Smooth muscle cell (in vitro differentiated cells): Measurements from ENCODE around the gene UNC13C. TPM values are rescaled to one million over a fixed set of nuclear protein-coding genes. Genes with fewer than 3 reads are reported as not detected.

Source experiments
- DNase-seq: peaks from one replicate; lab custom pipeline; 2025; ENCODE audit not compliant: unreplicated experiment; lab: John Stamatoyannopoulos, UW
- H2AFZ ChIP-seq: fragments of 200-600 bp; sonication (generic); 2 replicates; pipeline ENCODE4 v1.6.0; 2016; ENCODE audit warnings: antibody characterized with exemption, low read depth, mild to moderate bottlenecking
- H3F3A ChIP-seq: fragments of 200-600 bp; sonication (generic); 2 replicates; pipeline ENCODE4 v1.6.0; 2017; ENCODE audit warnings: antibody characterized with exemption, low read depth
- H3K27ac ChIP-seq: fragments of 200-600 bp; sonication (generic); 2 replicates; pipeline ENCODE4 v1.5.1; 2016; ENCODE audit warnings: low read depth, mild to moderate bottlenecking
- H3K27me3 ChIP-seq: fragments of 200-600 bp; sonication (generic); 2 replicates; pipeline ENCODE4 v1.6.1; 2016; ENCODE audit warnings: low read depth, mild to moderate bottlenecking
- H3K36me3 ChIP-seq: fragments of 200-600 bp; sonication (generic); 2 replicates; pipeline ENCODE4 v1.5.1; 2016; ENCODE audit warnings: low read depth
- H3K4me1 ChIP-seq: fragments of 200-600 bp; sonication (generic); 2 replicates; pipeline ENCODE4 v1.5.1; 2016; ENCODE audit warnings: low read depth
- H3K4me2 ChIP-seq: fragments of 200-600 bp; sonication (generic); 2 replicates; pipeline ENCODE4 v1.6.0; 2016; ENCODE audit warnings: mild to moderate bottlenecking
- H3K4me3 ChIP-seq: fragments of 200-600 bp; sonication (generic); 2 replicates; pipeline ENCODE4 v1.5.1; 2016; ENCODE audit warnings: mild to moderate bottlenecking
- H3K79me2 ChIP-seq: fragments of 200-600 bp; sonication (generic); 2 replicates; pipeline ENCODE4 v1.6.0; 2016; ENCODE audit warnings: low read depth, mild to moderate bottlenecking
- H3K9ac ChIP-seq: fragments of 200-600 bp; sonication (generic); 2 replicates; pipeline ENCODE4 v1.6.0; 2016; ENCODE audit warnings: low read depth
- H3K9me3 ChIP-seq: fragments of 200-600 bp; sonication (generic); replicated peaks from 2 replicates; pipeline ENCODE4 v1.5.1; 2016; ENCODE audit warnings: low read depth
- H4K20me1 ChIP-seq: fragments of 200-600 bp; sonication (generic); 2 replicates; pipeline ENCODE4 v1.6.0; 2016; ENCODE audit warnings: low read depth
- CTCF ChIP-seq: fragments of 200-600 bp; sonication (generic); IDR thresholded peaks from 2 replicates; pipeline ENCODE4 v1.5.1; 2017; ENCODE audit warnings: borderline replicate concordance, mild to moderate bottlenecking, antibody characterized with exemption; ENCODE audit not compliant: insufficient read depth, poor library complexity, severe bottlenecking
- WGBS: methylation state at CpG from one replicate; pipeline ENCODE4 v1.1.7; 2016; ENCODE audit warnings: low lambda C conversion rate; 5-methylcytosine and 5-hydroxymethylcytosine counted together
- polyA plus RNA-seq: library from polyadenylated mRNA; unstranded; fragments of >200 nt; fragmentation: Nextera tagmentation; extraction: Ambion mirVana; gene quantifications from 2 replicates; pipeline ENCODE4 v1.2.1, GENCODE V29; 2016
- total RNA-seq: library from RNA; depleted of rRNA; stranded (reverse); fragments of >200 nt; gene quantifications from 2 replicates; pipeline ENCODE4 v1.2.3, GENCODE V29; 2014

UNC13C gene
- total and polyA plus RNA-seq, 2 experiments from 2014 or later, result 0.85 to 4.0 TPM

GRCh38 chr15:54102704-54103103, 124.5 kb downstream of the UNC13C start:
- TF ChIP-seq CTCF, result no peak

GRCh38 chr15:54109014-54109413, 130.8 kb downstream of the UNC13C start:
- Histone ChIP-seq H4K20me1 (no peaks in the 10 kb centered on the region), H3K4me2 (no peak overlapping the region), H3F3A (no peaks in the 10 kb centered on the region), H3K4me1 (no peaks in the 10 kb centered on the region), H3K9me3 (no peaks in the 10 kb centered on the region), H3K27me3 (no peaks in the 10 kb centered on the region), H3K79me2 (no peaks in the 10 kb centered on the region), H3K27ac (no peak overlapping the region), H3K4me3 (no peak overlapping the region), H2AFZ (no peak overlapping the region), H3K36me3 (no peaks in the 10 kb centered on the region), H3K9ac (no peak overlapping the region)
- no peak for DNase-seq
- 80% methylated on average over 1 of the region's 2 CpGs for WGBS
- no peak for TF ChIP-seq CTCF

More at GRCh38 chr15:54102704-54103103, 124.5 kb downstream of the UNC13C start:
- Histone ChIP-seq H4K20me1 (no peaks in the 10 kb centered on the region), H3K9ac (no peak overlapping the region), H3K4me1 (no peaks in the 10 kb centered on the region), H3K4me3 (no peak overlapping the region), H3K27me3 (no peaks in the 10 kb centered on the region), H2AFZ (no peak overlapping the region), H3K4me2 (peak overlapping the region; percentile 26), H3F3A (no peaks in the 10 kb centered on the region), H3K36me3 (no peaks in the 10 kb centered on the region), H3K27ac (peak overlapping the region; percentile 78), H3K79me2 (no peaks in the 10 kb centered on the region), H3K9me3 (no peaks in the 10 kb centered on the region)
- 74% methylated on average over 3 of the region's 3 CpGs for WGBS
- DNase-seq, result no peak

- no peaks in the 10 kb centered on the region for H3K9me3 ChIP-seq
- DNase-seq, result no peak
- no peak overlapping the region for H3K27ac ChIP-seq
- H3K27me3 ChIP-seq, result no peaks in the 10 kb centered on the region
- no peaks in the 10 kb centered on the region for H4K20me1 ChIP-seq
- H3K9ac ChIP-seq, result no peak overlapping the region
- H3K4me1 ChIP-seq, result no peaks in the 10 kb centered on the region
- H3K36me3 ChIP-seq, result no peaks in the 10 kb centered on the region
- WGBS, result 60% methylated on average over 3 of the region's 3 CpGs
- no peak for TF ChIP-seq CTCF
- H3K4me3 ChIP-seq, result no peak overlapping the region
- no peaks in the 10 kb centered on the region for H3K79me2 ChIP-seq
- H2AFZ ChIP-seq, result no peak overlapping the region
- H3K4me2 ChIP-seq, result no peak overlapping the region
- no peaks in the 10 kb centered on the region for H3F3A ChIP-seq
Observed at GRCh38 chr15:54119051-54119450, 140.8 kb downstream of the UNC13C start.

GRCh38 chr15:54120949-54121463, 142.8 kb downstream of the UNC13C start:
- Histone ChIP-seq H3K79me2 (no peaks in the 10 kb centered on the region), H3K4me1 (no peaks in the 10 kb centered on the region), H3K4me2 (no peak overlapping the region), H2AFZ (no peak overlapping the region), H3F3A (no peaks in the 10 kb centered on the region), H3K9me3 (no peaks in the 10 kb centered on the region), H4K20me1 (no peaks in the 10 kb centered on the region), H3K9ac (no peak overlapping the region), H3K27ac (no peak overlapping the region), H3K27me3 (no peaks in the 10 kb centered on the region), H3K4me3 (no peak overlapping the region), H3K36me3 (no peaks in the 10 kb centered on the region)
- no peak for TF ChIP-seq CTCF
- no peak for DNase-seq
- 83% methylated on average over 5 of the region's 5 CpGs for WGBS
